Measurements from ENCODE around the gene CYP27A1.

- TF ChIP-seq CTCF (conservative IDR thresholded peaks at IDR 0.05; ENCODE audit: low read depth, low read length), result no peak
- no peak for TF ChIP-seq EZH2 (IDR thresholded peaks at IDR 0.05; ENCODE audit: borderline replicate concordance, low read depth, low read length, poor library complexity, severe bottlenecking)
These were observed 24.5 kb downstream of the CYP27A1 start for GRCh38 chr2:218806346-218806978.

Data from A673 (cell line).